ENCODE results near the gene FRMD3.

- TF ChIP-seq FOXA1 (IDR thresholded peaks at IDR 0.05), result no peak
- TF ChIP-seq ZNF384 (IDR thresholded peaks at IDR 0.05), result no peak
- no peak for TF ChIP-seq SP1 (IDR thresholded peaks at IDR 0.05)
- no peak for TF ChIP-seq L3MBTL2 (conservative IDR thresholded peaks at IDR 0.05)
- TF ChIP-seq TARDBP (IDR thresholded peaks at IDR 0.05), result no peak
- TF ChIP-seq BHLHE40 (IDR thresholded peaks at IDR 0.05; ENCODE audit: borderline replicate concordance), result no peak
- no peak for TF ChIP-seq SUZ12 (IDR thresholded peaks at IDR 0.05)
- no peak for TF ChIP-seq FOXM1 (IDR thresholded peaks at IDR 0.05; ENCODE audit: borderline replicate concordance)
- TF ChIP-seq NFRKB (IDR thresholded peaks at IDR 0.05), result no peak
- no peak for TF ChIP-seq ELF4 (IDR thresholded peaks at IDR 0.05)
Measured at GRCh38 chr9:83396813-83397212, 141.4 kb downstream of the FRMD3 start.

All from HEK293T (cell line).